ENCODE data around the gene WDR53. TPM values are rescaled to one million over a fixed set of nuclear protein-coding genes. Genes with fewer than 3 reads are reported as not detected.

Gene WDR53
- total RNA-seq, 1 donor from 2014 or later = 9.5 TPM

DNA sequence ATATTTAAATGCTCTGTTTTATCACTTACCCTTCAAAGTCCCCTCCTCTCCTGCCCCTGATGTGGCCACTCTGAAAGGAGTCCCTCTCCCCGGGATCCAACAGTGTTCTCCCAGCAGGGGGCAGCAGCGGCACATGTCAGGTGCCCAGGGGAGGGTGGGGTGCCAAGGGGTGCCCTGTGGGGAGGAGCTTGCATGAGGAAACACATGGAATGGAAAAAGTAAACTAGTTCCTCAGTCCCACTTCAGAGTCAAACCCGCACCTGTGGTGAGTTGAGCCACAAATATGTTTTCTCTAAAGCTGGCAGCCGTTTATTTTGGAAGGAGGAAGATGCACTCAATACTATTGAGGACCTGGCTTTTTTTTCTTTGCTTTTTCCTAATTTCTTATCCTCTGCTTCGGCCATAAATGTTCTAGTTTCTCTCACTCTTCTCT, 41.0 kb upstream of the WDR53 start:
- Histone ChIP-seq H3K9me3 (no peaks in the 10 kb centered on the region), H3K27ac (peak overlapping the region; percentile 0), H3K36me3 (no peaks in the 10 kb centered on the region), H3K4me1 (peaks cover 28% of the 10 kb centered on the region), H3K27me3 (ENCODE audit: low read depth) (no peaks in the 10 kb centered on the region), H3K4me3 (no peak overlapping the region)
- intact Hi-C loops (cut with DNase I) = loop anchor here (5.0 kb wide), 1 partner anchor 78 kb away; no protein-coding TSS in a partner anchor
- ATAC-seq (peak; percentile 98 to 99), DNase-seq (peak; percentile 94)
- TF ChIP-seq, protein P1, sequence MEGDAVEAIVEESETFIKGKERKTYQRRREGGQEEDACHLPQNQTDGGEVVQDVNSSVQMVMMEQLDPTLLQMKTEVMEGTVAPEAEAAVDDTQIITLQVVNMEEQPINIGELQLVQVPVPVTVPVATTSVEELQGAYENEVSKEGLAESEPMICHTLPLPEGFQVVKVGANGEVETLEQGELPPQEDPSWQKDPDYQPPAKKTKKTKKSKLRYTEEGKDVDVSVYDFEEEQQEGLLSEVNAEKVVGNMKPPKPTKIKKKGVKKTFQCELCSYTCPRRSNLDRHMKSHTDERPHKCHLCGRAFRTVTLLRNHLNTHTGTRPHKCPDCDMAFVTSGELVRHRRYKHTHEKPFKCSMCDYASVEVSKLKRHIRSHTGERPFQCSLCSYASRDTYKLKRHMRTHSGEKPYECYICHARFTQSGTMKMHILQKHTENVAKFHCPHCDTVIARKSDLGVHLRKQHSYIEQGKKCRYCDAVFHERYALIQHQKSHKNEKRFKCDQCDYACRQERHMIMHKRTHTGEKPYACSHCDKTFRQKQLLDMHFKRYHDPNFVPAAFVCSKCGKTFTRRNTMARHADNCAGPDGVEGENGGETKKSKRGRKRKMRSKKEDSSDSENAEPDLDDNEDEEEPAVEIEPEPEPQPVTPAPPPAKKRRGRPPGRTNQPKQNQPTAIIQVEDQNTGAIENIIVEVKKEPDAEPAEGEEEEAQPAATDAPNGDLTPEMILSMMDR (IDR thresholded peaks at IDR 0.05) = peak; percentile 90

DNA sequence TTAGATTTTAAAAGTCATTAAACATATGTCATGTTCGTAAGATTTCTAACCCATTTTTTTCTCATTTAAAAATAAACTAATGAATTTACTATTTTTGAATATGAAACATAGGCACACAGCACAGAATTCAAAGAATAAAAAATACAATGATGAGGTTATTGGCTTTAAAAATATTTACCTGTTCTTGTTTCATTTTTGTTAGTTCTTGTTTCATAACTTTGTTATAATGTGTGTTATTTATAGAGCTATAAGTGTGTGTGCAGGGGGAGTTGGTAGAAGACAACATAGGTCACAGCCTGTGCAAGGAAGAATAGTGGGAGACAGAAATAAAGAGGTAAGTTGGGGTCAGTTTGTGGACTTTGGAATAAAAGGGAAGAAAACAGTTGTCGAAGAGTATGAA, 40.3 kb upstream of the WDR53 start:
- Histone ChIP-seq H3K27ac (no peak overlapping the region), H3K4me1 (peaks cover 28% of the 10 kb centered on the region), H3K36me3 (no peaks in the 10 kb centered on the region), H3K4me3 (no peak overlapping the region), H3K9me3 (no peaks in the 10 kb centered on the region), H3K27me3 (ENCODE audit: low read depth) (no peaks in the 10 kb centered on the region)
- intact Hi-C loops (cut with DNase I) = loop anchor here (5.0 kb wide), 1 partner anchor 79 kb away; no protein-coding TSS in a partner anchor
- DNase-seq = no peak
- TF ChIP-seq, protein P1 (IDR thresholded peaks at IDR 0.05) = no peak
- no peak for ATAC-seq

DNA sequence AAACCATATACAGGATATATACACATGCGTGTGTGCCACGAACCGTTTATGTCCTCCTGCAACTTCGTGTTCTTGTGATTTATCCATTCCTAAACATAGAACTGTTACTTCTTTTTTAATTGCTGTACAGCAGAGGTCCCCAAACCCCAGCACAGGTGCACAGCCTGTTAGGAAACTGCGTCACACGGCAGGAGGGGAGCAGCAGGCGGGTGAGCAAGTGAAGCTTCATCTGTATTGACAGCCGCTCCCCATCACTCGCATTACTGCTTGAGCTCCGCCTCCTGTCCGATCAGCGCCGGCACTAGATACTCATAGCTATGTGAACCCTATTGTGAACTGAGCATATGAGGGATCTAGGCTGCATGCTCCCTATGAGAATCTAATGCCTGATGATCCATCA, 36.2 kb upstream of the WDR53 start:
- TF ChIP-seq, protein P1 (IDR thresholded peaks at IDR 0.05) = no peak
- no peaks in the 10 kb centered on the region for H3K4me1 ChIP-seq
- no peak overlapping the region for H3K27ac ChIP-seq
- intact Hi-C loops (cut with DNase I) = no loop called here
- no peak for ATAC-seq
- no peak for DNase-seq
- no peak overlapping the region for H3K4me3 ChIP-seq
- no peaks in the 10 kb centered on the region for H3K27me3 ChIP-seq (ENCODE audit: low read depth)
- no peaks in the 10 kb centered on the region for H3K9me3 ChIP-seq
- H3K36me3 ChIP-seq = no peaks in the 10 kb centered on the region

- ATAC-seq = no peak
- TF ChIP-seq, protein P1 (IDR thresholded peaks at IDR 0.05) = no peak
- intact Hi-C loops (cut with DNase I) = no loop called here
Measured at GRCh38 chr3:196603683-196604082, 35.3 kb upstream of the WDR53 start.

DNA sequence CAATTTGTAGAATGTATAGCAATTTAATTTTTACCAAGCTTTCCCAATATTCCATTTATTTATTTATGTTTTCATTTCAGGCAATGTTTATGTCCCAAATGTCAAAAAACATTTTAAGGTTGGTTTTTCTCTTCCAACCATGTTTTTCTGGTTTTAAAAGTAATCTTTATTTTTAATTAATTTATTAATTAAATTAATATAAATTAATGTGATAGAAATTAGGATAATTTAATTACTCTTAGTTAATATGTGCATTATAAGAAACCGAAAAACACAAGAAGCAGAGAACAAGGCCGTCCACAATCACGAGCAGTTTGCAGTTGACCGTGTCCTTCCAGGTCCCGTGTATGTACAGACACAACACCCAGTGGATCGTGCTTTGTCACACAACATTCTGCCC, 34.3 kb upstream of the WDR53 start:
- TF ChIP-seq, protein P1 (IDR thresholded peaks at IDR 0.05) = no peak
- Histone ChIP-seq H3K27me3 (ENCODE audit: low read depth) (no peaks in the 10 kb centered on the region), H3K27ac (no peak overlapping the region), H3K36me3 (no peaks in the 10 kb centered on the region), H3K4me1 (no peaks in the 10 kb centered on the region), H3K9me3 (no peaks in the 10 kb centered on the region), H3K4me3 (no peak overlapping the region)
- intact Hi-C loops (cut with DNase I) = no loop called here
- DNase-seq (no peak), ATAC-seq (no peak)

More at GRCh38 chr3:196603683-196604082, 35.3 kb upstream of the WDR53 start:
- DNase-seq = no peak
- no peak overlapping the region for H3K4me3 ChIP-seq
- H3K27me3 ChIP-seq (ENCODE audit: low read depth) = no peaks in the 10 kb centered on the region
- H3K27ac ChIP-seq = no peak overlapping the region
- H3K9me3 ChIP-seq = no peaks in the 10 kb centered on the region
- H3K4me1 ChIP-seq = no peaks in the 10 kb centered on the region
- no peaks in the 10 kb centered on the region for H3K36me3 ChIP-seq

Measured in lower lobe of right lung (tissue), 2 donors.